Activated CD8-positive, alpha-beta memory T cell treated with anti-CD3 and anti-CD28 coated beads, Interleukin-2, amount 10 ng/mL, durations not matched to agents 7 days and 5 days (primary cell): ENCODE measurements around the gene ITIH2. TPM values are rescaled to one million over a fixed set of nuclear protein-coding genes. Genes with fewer than 3 reads are reported as not detected.
"Not testable (repeated sequence)": the region's sequence is repeated elsewhere in the genome, so short reads cannot be mapped to it uniquely, and the experiment has no call there.

Source experiments
- ATAC-seq: fragments of 150-1000 bp; cut with Tn5 transposase; one replicate; pipeline ENCODE4 v1.10.0; 2021; ENCODE audit warnings: moderate library complexity
- CTCF ChIA-PET: fragments of 350-600 bp; sonication (Branson Sonifier 250); formaldehyde crosslinking; loops from one replicate; lab custom pipeline; 2021; ENCODE audit warnings: antibody characterized with exemption; lab: Charles Lee
- DNase-seq: peaks from one replicate; pipeline ENCODE4 v3.0.0-alpha.2; 2020
- H3K27ac Mint-ChIP-seq: one replicate; pipeline ENCODE4 v1.8.0; 2021; ENCODE audit warnings: mild to moderate bottlenecking, mixed read lengths
- H3K27me3 Mint-ChIP-seq: one replicate; pipeline ENCODE4 v1.8.0; 2021; ENCODE audit warnings: mixed read lengths
- H3K36me3 Mint-ChIP-seq: one replicate; pipeline ENCODE4 v1.8.0; 2021; ENCODE audit warnings: mild to moderate bottlenecking, mixed read lengths
- H3K4me1 Mint-ChIP-seq: one replicate; pipeline ENCODE4 v1.8.0; 2021; ENCODE audit warnings: mixed read lengths
- H3K4me3 Mint-ChIP-seq: one replicate; pipeline ENCODE4 v1.8.0; 2021; ENCODE audit warnings: mild to moderate bottlenecking, moderate library complexity, mixed read lengths
- H3K9me3 Mint-ChIP-seq: one replicate; pipeline ENCODE4 v1.8.0; 2022; ENCODE audit warnings: low read depth, mixed read lengths
- total RNA-seq, 2 experiments: library from RNA; stranded (reverse); gene quantifications; one replicate each; pipeline ENCODE4 v1.2.3, GENCODE V29; 2021

Gene ITIH2, protein sequence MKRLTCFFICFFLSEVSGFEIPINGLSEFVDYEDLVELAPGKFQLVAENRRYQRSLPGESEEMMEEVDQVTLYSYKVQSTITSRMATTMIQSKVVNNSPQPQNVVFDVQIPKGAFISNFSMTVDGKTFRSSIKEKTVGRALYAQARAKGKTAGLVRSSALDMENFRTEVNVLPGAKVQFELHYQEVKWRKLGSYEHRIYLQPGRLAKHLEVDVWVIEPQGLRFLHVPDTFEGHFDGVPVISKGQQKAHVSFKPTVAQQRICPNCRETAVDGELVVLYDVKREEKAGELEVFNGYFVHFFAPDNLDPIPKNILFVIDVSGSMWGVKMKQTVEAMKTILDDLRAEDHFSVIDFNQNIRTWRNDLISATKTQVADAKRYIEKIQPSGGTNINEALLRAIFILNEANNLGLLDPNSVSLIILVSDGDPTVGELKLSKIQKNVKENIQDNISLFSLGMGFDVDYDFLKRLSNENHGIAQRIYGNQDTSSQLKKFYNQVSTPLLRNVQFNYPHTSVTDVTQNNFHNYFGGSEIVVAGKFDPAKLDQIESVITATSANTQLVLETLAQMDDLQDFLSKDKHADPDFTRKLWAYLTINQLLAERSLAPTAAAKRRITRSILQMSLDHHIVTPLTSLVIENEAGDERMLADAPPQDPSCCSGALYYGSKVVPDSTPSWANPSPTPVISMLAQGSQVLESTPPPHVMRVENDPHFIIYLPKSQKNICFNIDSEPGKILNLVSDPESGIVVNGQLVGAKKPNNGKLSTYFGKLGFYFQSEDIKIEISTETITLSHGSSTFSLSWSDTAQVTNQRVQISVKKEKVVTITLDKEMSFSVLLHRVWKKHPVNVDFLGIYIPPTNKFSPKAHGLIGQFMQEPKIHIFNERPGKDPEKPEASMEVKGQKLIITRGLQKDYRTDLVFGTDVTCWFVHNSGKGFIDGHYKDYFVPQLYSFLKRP
- not detected for total RNA-seq

DNA sequence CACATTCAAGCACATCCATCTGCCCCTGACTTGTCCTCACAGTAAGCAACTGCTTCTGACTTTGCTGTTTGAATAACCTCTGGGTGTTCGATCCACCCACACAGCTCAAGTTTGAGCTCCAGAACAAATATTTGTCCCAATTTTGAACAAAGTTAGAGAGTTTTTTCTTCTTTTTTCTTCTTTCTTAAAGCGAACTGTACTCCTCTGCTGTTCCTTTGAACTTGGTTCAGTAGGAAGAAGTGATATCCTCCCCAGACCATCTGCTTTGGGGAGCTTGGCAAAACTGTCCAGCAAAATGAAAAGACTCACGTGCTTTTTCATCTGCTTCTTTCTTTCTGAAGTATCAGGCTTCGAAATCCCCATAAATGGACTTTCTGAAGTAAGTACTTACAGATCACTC, at the start of gene ITIH2:
Gene ITIH2, plus strand, starts transcription at position 177 of the 400 bp plus-strand sequence. Its CDS starts 119 bp downstream, at position 296.
- no peaks in the 10 kb centered on the region for H3K36me3 Mint-ChIP-seq
- no peak within 1 kb of the TSS for H3K27ac Mint-ChIP-seq
- no peak within 1 kb of the TSS for H3K4me3 Mint-ChIP-seq
- no peak for ATAC-seq
- no peaks in the 10 kb centered on the region for H3K9me3 Mint-ChIP-seq
- CTCF ChIA-PET: no interaction called here
- peaks cover 49% of the 10 kb centered on the region for H3K27me3 Mint-ChIP-seq
- DNase-seq: no peak
- no peaks in the 10 kb centered on the region for H3K4me1 Mint-ChIP-seq

DNA sequence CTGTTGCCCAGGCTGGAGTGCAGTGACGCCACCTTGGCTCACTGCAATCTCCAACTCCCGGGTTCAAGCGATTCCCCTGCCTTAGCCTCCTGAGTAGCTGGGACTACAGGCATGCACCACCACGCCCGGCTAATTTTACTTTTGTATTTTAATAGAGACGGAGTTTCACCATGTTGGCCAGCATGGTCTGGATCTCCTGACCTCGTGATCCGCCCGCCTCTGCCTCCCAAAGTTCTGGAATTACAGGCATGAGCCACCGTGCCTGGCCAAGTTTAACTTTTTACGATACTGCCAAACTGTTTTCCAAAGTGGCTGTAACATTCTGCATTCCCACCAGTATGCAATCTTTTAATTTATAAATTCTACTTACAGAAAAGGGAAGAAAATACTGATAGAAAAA, 46.0 kb upstream of the ITIH2 start:
- H3K36me3 Mint-ChIP-seq, H3K27ac Mint-ChIP-seq, H3K9me3 Mint-ChIP-seq, CTCF ChIA-PET, H3K4me1 Mint-ChIP-seq, DNase-seq, H3K4me3 Mint-ChIP-seq, ATAC-seq: not testable (repeated sequence)
- H3K27me3 Mint-ChIP-seq: peaks cover 40% of the 10 kb centered on the region

DNA sequence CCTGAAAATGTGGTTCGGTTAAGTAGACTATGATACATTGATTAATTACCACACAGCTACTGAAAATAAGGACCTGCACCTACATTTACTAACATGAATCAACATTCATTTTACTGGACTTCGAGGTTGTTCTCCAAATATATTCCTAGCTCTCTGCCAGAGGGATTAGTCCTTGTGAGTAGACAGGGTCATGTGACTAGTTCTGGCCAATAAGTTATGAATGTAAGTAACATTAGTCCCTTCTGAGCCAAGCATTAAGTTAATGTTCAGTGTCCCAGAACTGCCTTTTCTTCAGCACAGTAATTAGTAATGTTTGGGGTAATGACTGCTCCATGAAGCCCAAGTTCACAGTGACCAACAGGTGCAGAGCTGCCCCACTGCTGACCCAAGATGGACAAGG, 45.6 kb upstream of the ITIH2 start:
- H3K36me3 Mint-ChIP-seq: no peaks in the 10 kb centered on the region
- ATAC-seq: no peak
- H3K27me3 Mint-ChIP-seq: peaks cover 43% of the 10 kb centered on the region
- H3K4me3 Mint-ChIP-seq: no peak overlapping the region
- no peak overlapping the region for H3K27ac Mint-ChIP-seq
- CTCF ChIA-PET: no interaction called here
- no peaks in the 10 kb centered on the region for H3K9me3 Mint-ChIP-seq
- H3K4me1 Mint-ChIP-seq: no peaks in the 10 kb centered on the region
- DNase-seq: no peak

DNA sequence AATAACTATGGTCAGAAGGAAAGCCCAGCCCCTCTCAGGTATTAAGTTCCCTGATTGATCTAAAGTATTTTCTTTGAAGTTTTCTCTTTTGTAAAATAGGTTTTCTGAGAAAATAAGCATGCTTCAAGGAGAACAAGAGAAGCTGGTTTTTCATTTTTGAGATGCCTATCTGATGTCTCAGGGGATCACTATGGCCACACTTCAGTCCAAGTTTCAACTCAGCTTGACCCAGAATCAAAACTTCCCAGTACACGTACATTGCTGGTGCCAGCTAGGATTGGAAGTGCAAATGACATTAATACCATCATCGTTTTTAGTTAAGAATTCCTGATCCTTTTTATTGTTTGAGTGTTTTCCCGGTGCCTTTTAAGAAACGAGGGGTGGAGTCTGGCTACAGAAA, 43.6 kb upstream of the ITIH2 start:
- no peaks in the 10 kb centered on the region for H3K9me3 Mint-ChIP-seq
- CTCF ChIA-PET: interaction anchor here (0.6 to 1.3 kb wide), 2 partner anchors 12 to 27 kb away, joined by 3 to 5 read pairs; no protein-coding TSS in a partner anchor
- H3K27me3 Mint-ChIP-seq: peaks cover 48% of the 10 kb centered on the region
- no peak overlapping the region for H3K27ac Mint-ChIP-seq
- ATAC-seq: no peak
- no peak overlapping the region for H3K4me3 Mint-ChIP-seq
- no peak for DNase-seq
- no peaks in the 10 kb centered on the region for H3K36me3 Mint-ChIP-seq
- no peaks in the 10 kb centered on the region for H3K4me1 Mint-ChIP-seq

DNA sequence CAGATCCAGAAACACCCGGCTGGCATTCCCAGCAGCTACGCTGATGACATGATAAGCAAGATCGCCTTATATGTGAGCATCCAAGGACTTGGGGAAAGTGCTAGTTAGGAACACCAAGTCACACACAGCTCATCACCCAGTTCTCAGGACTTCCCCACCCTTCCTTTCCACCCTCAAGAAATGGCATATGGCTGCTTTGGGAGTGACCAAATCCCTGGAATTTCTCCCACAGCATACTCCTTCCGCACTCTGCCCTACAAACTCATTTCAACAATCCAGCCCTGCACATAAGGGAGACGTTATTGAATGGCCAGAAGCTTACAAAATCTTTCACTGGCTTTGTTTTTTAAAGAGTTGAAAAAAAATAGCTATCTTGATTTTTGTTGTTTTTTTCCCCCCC, 40.6 kb upstream of the ITIH2 start:
- no peak for DNase-seq
- ATAC-seq: no peak
- peaks cover 54% of the 10 kb centered on the region for H3K27me3 Mint-ChIP-seq
- H3K36me3 Mint-ChIP-seq: no peaks in the 10 kb centered on the region
- H3K4me3 Mint-ChIP-seq: no peak overlapping the region
- peaks cover 6% of the 10 kb centered on the region for H3K4me1 Mint-ChIP-seq
- CTCF ChIA-PET: interaction anchor here (0.5 to 3.1 kb wide), 3 partner anchors 25 to 321 kb away, joined by 3 to 12 read pairs (median 4); no protein-coding TSS in a partner anchor
- H3K9me3 Mint-ChIP-seq: no peaks in the 10 kb centered on the region
- H3K27ac Mint-ChIP-seq: no peak overlapping the region

DNA sequence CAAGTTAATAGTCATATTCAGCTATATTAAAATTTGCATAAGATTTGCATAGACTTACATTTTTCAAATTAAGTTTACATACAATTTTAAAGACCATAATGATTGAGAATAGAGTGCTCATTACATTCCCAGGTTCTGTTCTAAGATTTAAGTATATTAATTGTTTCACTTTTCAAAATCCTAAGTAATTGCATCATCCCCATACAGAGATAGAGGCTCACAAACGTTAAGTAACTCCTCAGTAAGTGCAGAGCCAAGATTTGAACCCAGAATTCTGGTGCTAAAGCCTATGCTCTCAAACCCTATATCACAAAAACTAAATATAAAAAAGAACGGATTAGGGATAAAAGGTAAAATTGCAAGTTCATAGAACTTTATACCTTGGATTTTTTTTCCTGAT, 38.4 kb upstream of the ITIH2 start:
- H3K27me3 Mint-ChIP-seq: peaks cover 69% of the 10 kb centered on the region
- DNase-seq: no peak
- H3K27ac Mint-ChIP-seq: no peak overlapping the region
- H3K4me1 Mint-ChIP-seq: peaks cover 6% of the 10 kb centered on the region
- CTCF ChIA-PET: interaction anchor here (3.1 kb wide), 1 partner anchor 23 kb away, joined by 12 read pairs; no protein-coding TSS in a partner anchor
- no peaks in the 10 kb centered on the region for H3K36me3 Mint-ChIP-seq
- no peak for ATAC-seq
- no peaks in the 10 kb centered on the region for H3K9me3 Mint-ChIP-seq
- H3K4me3 Mint-ChIP-seq: no peak overlapping the region

DNA sequence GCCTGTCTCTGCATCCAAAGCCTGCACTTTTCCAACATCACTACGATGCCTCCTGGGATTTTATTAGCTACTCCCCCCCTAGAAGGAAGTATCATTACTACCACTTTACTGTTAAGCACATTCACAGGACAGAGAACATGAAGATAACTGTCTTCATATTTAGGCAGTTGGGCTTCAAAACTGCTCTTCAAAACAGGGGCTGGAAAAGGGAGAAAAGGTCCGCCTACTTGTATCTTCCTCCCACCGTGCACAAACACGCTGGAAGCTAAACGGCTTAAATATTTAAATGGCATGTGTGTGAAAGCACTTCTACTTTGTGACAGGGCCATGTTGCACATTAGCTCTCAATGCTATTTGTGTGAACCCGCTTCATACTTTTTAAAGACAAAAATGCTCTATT, 37.3 kb upstream of the ITIH2 start:
- CTCF ChIA-PET: no interaction called here
- Mint-ChIP-seq H3K4me1 (peaks cover 6% of the 10 kb centered on the region), H3K36me3 (no peaks in the 10 kb centered on the region), H3K27me3 (peaks cover 68% of the 10 kb centered on the region), H3K27ac (no peak overlapping the region), H3K9me3 (no peaks in the 10 kb centered on the region), H3K4me3 (peak overlapping the region; percentile 34)
- DNase-seq (no peak), ATAC-seq (no peak)

DNA sequence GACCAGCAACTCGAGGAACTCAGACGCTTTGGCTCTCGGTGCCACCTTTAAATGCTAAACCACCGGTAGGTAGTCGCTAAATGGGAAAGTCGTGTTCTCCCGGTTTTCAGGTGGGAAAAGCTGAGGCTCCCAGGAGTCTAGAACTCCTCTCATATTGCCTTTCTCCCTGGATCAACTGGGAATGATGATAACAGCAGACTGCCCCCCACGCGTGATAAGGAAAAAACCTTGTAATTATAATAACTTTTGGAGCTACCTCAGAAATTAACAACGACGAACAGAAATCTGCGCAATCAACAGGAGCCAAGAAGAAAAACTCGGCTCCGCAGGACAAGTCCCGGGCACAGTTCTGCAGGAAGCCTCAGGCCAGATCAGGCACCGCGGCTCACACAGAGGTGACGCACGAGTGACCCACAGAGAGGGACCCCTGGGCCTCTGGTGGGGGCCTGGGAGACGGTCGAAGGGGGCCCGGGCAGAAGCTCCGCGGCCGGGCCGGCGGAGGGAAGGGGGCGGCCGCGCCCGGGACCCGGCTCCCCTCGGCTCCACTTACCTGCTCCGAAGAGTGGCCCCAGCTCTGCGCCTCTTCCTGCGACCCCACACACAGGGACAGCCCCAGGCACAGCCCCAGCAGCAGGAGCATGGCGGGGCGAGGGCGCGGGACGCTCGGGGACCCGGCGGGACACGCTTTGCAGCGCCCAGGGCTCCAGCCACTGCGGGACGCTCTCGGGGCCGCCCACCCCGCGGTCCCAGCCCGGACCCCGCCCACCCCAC, 36.7 kb upstream of the ITIH2 start, which contains the start of gene ITIH5:
Gene ITIH5, minus strand, starts transcription at position 714 of the 771 bp plus-strand sequence. Its CDS starts 74 bp downstream, at position 640.
- ATAC-seq: peak; percentile 16
- DNase-seq: no peak
- Mint-ChIP-seq H3K4me3 (peak within 1 kb of the TSS; percentile 34), H3K9me3 (no peaks in the 10 kb centered on the region), H3K4me1 (peaks cover 6% of the 10 kb centered on the region), H3K36me3 (no peaks in the 10 kb centered on the region), H3K27me3 (peaks cover 66% of the 10 kb centered on the region), H3K27ac (no peak within 1 kb of the TSS)
- CTCF ChIA-PET: no interaction called here

DNA sequence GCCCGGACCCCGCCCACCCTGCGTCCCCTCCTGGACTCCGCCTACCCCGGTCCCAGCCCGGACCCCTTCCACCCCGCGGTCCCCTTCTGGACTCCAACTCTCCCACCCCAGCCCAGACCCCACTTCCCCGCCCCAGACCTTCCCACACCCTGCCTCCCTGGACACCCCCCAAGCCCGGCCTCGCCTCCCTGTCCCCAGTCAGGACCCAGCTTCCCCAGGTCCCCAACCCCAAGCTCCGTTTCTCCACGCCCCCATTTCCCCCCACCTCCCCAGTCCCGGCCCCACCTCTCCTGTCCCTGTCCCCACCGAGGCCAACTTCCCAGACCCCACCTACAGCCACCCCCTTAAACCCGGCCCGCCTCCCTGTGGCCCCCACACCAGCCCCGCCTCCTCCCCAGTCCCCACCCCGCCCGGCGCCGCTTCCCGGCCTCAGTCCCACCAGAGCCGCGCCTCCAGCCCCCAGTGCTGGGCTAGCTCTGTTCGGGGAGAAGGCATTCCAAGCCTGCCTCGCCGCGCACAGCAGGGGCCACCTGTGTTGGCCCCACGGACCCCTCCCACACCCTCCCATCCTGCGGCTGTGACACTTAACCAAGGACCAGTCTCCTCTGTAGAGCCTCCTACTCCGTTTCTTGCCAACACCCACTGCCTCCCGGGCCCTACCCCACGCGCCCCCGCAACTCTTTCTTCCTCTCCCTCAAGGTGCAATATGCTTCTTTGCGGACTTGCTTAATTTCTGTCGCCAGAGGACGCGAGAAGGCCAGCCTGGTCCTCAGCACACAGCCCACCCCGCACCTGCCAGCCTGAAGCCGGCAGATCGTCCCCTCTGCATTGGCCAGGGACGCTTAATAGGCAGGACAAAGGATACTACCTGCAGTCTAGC, 35.6 kb upstream of the ITIH2 start:
- no peak overlapping the region for H3K27ac Mint-ChIP-seq
- ATAC-seq (peak; percentile 36), DNase-seq (no peak)
- no peak overlapping the region for H3K4me3 Mint-ChIP-seq
- H3K4me1 Mint-ChIP-seq: peaks cover 6% of the 10 kb centered on the region
- H3K36me3 Mint-ChIP-seq: no peaks in the 10 kb centered on the region
- no peaks in the 10 kb centered on the region for H3K9me3 Mint-ChIP-seq
- CTCF ChIA-PET: no interaction called here
- H3K27me3 Mint-ChIP-seq: peaks cover 66% of the 10 kb centered on the region

DNA sequence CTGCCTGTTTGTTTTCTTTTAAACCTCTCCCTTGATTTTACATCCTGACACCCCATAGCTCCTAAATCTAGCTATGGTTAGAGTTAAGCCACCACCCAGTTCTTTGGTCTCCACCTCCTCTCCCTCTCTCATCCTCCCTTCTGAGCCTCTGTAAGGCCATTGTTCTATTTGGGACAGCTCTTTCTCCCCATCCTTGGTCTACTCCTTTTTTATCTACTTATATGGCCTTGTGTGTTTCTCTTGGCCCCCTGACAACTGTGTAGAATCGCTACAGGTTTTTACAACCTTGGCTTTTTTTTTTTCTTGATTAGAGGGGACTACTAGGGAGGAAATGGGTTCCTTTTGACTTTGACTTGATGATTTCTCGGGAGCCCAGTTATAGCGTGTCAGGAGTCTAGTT, 33.0 kb upstream of the ITIH2 start:
- CTCF ChIA-PET: no interaction called here
- Mint-ChIP-seq H3K27ac (no peak overlapping the region), H3K4me3 (no peak overlapping the region), H3K9me3 (no peaks in the 10 kb centered on the region), H3K27me3 (peaks cover 69% of the 10 kb centered on the region), H3K4me1 (peaks cover 6% of the 10 kb centered on the region), H3K36me3 (no peaks in the 10 kb centered on the region)
- DNase-seq (no peak), ATAC-seq (no peak)

DNA sequence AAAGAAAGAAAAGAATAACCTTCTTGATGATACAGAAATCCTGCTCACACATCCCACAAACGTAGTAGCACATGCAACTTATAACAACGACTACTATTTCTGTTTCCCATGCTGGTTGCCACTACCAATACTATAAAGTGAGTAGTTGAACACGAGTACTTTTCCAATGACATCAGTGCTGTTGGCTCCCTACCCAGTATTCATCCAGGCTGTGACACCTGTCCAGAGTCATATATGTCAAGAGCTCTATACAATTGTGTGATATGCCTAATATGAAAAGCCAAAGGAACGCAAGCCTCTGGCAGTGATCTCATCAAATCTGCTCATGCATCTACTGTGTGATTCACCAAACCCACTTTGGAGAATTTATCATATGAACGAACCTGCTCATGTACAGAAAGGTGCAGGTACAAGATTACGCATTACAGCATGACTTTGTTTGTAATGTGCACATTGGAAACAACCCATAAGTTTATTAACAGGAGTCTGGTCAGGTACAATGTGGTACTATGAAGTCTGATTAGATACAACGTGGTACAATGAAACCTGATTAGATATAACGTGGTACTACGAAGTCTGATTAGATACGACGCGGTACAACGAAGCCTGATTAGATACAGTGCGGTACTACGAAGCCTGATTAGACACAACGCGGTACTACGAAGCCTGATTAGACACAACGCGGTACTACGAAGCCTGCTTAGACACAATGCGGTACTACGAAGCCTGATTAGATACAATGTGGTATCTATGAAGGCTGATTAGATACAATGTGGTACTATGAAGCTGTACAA, 30.6 kb upstream of the ITIH2 start:
- ATAC-seq: no peak
- CTCF ChIA-PET: no interaction called here
- Mint-ChIP-seq H3K27ac (no peak overlapping the region), H3K9me3 (no peaks in the 10 kb centered on the region), H3K4me1 (no peaks in the 10 kb centered on the region), H3K36me3 (no peaks in the 10 kb centered on the region), H3K4me3 (no peak overlapping the region), H3K27me3 (peaks cover 66% of the 10 kb centered on the region)
- no peak for DNase-seq

DNA sequence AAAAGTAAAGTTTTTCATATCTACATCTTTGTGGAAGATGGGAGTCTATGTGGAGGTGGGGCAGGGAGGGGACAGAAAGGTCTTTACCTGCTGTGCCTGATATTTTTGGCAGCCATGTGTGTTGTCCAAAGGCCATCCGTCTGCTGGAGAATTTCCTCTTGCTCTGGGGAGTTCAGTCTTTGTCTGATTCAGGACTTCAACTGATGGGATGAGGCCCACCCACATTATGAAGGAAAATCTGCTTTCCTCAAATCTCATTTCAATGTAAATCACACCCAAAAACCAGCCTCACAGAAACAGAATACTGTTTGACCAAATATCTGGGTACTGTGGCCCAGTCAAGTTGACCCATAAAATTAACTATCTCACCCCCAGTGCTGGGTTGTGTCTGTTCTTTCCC, 23.9 kb upstream of the ITIH2 start:
- no peaks in the 10 kb centered on the region for H3K9me3 Mint-ChIP-seq
- no peak overlapping the region for H3K4me3 Mint-ChIP-seq
- DNase-seq (no peak), ATAC-seq (no peak)
- H3K36me3 Mint-ChIP-seq: no peaks in the 10 kb centered on the region
- no peak overlapping the region for H3K27ac Mint-ChIP-seq
- H3K4me1 Mint-ChIP-seq: no peaks in the 10 kb centered on the region
- H3K27me3 Mint-ChIP-seq: peaks cover 32% of the 10 kb centered on the region
- CTCF ChIA-PET: no interaction called here
